HG02840 (cell line): ENCODE data around the gene GLO1.

Source experiments
- ATAC-seq: cut with Tn5 transposase; IDR thresholded peaks from one replicate; pipeline ENCODE4 v1.9.1; 2021; ENCODE audit warnings: mild to moderate bottlenecking, moderate library complexity, moderate number of reproducible peaks; ENCODE audit not compliant: unreplicated experiment, low FRiP score

The GLO1 gene

DNA sequence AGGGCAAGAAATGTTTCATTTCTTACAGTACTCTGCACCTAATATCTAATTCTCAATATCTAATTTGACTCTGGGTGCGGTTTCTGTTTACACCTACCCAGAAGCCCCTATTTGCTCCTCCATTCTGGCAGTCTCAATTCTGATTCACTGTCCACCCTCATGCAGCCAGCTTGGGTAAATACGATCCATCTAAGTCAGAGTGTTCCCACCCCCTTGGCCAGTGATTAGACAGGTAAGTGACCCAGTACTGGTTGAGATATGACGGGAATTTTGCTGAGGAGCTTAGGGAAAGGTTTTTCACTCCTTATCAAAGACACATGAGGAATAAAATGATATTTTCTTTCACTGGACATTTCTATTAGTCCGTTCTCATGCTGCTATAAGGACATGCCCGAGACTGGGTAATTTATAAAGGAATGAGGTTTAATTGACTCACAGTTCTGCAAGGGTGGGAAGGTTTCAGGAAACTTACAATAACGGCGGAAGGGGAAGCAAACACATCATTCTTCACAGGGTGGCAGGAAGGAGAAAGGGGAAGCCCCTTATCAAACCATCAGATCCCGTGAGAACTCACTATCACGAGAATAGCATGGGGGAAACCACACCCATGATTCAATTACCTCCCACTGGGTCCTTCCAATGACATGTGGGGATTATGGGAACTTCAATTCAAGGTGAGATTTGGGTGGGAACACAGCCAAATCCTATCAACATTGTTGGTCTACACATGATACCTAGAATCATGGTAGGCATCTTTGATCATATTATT, 29.4 kb downstream of the GLO1 start:
- ATAC-seq, result no peak

DNA sequence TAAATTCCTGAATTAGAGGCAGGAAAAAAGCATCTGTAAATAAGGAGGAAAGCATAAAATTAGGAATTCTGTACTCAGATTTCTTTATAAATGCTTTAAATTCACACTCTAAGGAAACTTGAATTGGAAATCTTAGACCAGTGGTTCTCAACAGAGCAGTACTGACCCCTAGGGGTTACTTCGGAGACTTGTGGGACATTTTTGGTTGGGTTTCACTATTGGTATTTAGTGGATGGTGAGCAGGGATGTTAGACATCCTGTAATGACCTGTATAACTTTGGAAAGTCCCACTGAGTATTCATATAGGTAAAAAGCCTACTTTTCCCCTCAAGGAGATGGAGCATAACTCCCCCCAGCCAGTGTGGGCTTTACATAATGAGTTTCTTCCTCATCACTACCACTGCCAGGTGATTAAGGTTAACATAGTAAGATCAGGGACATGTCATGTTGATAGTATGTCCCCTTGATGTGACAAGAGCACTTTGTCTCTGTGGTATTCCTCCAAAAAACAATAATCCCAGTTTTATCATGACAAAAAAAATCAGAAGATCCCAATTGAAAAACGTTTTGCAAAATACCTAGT, 31.0 kb downstream of the GLO1 start:
- ATAC-seq, result peak; percentile 81

GRCh38 chr6:38658418-38659167, 44.4 kb downstream of the GLO1 start:
- no peak for ATAC-seq

GRCh38 chr6:38656896-38657295, 46.0 kb downstream of the GLO1 start:
- ATAC-seq, result no peak

DNA sequence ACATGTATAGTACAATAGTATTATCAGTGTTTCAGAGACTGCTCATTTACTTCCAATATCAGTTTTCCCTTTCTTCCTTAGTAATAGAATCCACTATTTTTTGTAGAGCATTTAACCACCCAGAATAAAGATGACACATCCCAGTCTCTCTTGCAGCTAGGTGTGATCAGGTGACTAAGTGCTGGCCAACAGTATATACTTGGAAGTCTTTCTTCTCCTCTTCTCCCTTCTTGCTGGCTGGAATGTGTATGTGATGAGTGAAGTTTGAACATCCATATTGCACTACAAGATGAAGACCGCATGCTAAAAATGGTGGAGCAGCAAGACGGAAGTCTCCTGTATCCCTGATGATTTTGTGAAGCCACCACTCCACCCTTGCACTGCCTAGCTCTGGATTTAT, 48.7 kb downstream of the GLO1 start:
- ATAC-seq, result no peak

GRCh38 chr6:38651121-38651784, 51.7 kb downstream of the GLO1 start:
- no peak for ATAC-seq

- ATAC-seq, result no peak
Measured at GRCh38 chr6:38650207-38650752, 52.7 kb downstream of the GLO1 start.

DNA sequence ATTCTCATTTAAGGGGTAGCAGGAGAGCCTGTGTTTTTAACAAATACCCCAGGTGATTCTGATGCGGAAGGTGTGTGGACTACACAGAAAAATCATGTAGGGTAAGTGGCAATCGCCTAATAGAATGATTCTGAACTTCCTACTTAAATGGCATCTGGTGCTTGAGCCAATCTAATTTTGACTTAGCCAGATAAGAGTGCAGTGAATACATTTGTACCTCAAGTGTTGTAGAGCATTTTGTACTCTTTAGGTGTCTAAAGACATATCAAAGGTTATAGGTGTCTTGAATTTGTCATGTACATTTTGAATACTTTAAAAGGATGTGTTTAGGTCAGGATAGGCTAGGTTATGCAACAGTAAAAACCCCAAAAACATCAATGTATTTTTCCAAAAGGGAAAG, 53.2 kb downstream of the GLO1 start:
- no peak for ATAC-seq

GRCh38 chr6:38648629-38649028, 54.3 kb downstream of the GLO1 start:
- no peak for ATAC-seq

DNA sequence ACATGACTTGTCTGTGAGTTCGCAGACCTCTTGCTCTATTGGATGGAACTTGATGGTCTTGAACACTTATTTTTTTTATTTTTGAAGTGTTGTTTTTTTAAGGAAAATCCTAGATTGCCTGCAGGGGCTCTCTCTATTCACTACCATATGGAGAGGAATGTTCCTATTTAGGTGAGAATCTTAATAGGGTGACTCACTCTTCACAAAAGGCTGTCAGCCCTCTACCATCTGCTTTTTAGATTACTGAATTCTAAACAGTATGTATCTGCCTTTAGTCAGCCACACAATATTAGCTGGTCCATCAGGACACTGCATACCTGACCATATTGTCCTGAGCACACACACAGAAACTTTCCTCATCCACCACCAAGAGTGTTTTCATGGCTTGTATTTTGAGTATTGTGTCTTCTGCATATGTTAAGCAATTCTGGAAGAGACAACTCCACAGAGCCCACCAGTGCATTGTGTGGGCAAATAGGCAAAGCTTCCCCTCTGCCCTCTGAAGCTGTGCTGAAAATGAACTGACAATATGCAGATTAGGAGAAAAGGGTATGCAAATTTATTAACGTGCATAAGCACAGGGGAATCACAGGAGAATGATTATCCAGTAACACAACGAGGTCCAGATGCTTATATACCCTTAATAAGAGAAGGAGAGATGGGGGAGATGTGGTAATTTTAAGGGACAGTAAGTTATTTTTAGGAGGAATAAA, 56.6 kb downstream of the GLO1 start:
- no peak for ATAC-seq

GRCh38 chr6:38644951-38645350, 58.0 kb downstream of the GLO1 start:
- ATAC-seq, result no peak

DNA sequence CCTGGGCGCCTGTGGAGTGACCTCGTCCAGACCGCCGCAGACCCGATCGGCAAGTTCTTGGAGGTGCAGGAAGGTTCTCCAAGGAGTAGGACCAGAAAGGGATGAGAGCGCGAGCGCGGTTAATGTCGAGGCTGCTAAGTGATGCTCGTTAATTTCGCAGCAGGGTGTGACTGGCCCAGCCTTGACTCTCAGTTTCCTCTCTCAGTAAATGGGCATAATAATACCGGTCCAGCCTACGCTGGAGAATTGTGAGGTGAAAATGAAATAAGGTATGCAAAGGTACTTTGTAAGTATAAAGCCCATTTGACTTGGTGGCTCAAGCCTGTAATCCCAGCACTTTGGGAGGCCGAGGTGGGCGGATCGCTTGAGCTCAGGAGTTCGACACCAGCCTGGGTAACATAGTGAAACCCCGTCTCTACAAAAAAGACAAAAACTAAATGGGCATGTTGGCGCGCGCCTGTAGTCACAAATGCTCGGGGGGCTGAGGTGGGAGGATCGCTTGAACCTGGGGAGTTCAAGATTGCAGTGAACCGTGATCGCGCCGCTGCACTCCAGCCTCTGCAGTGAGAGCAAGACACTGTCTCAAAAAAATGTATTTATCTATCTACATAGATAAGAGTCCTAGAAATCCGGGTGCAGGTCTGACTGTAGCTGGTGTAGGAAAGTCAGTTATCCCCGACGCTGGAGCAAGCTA, 62.6 kb downstream of the GLO1 start:
- peak; percentile 5 for ATAC-seq

GRCh38 chr6:38639498-38640215, 63.3 kb downstream of the GLO1 start, which contains the start of gene BTBD9:
BTBD9 (minus strand) TSS chr6:38639929.
- peak; percentile 70 for ATAC-seq

GRCh38 chr6:38638941-38639497, 63.9 kb downstream of the GLO1 start:
- ATAC-seq, result peak; percentile 20

- no peak for ATAC-seq
Measured at GRCh38 chr6:38637756-38638155, 65.2 kb downstream of the GLO1 start.

GRCh38 chr6:38636027-38636426, 66.9 kb downstream of the GLO1 start:
- no peak for ATAC-seq

GRCh38 chr6:38634518-38634917, 68.4 kb downstream of the GLO1 start:
- ATAC-seq, result no peak

DNA sequence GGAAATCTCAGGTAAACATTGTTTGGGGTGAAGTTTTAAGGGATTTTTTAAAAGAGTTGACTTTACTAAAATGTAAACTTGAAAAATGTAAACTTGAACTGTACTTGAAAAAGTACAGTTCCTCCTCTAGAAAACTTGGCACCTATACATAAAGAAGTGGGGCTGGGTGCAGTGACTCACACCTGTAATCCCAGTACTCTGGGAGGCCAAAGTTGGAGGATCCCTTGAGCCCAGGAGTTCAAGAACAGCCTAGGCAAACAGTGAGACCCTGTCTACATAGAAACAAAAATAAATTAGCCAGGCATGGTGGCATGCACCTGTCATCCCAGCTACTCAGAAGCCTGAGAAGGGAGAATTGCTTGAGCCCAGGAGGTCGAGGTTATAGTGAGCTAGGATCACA, 70.5 kb downstream of the GLO1 start:
- no peak for ATAC-seq
